ENCODE results near the gene CIT. TPM values are rescaled to one million over a fixed set of nuclear protein-coding genes. Genes with fewer than 3 reads are reported as not detected.
"Not testable (repeated sequence)": the region's sequence is repeated elsewhere in the genome, so short reads cannot be mapped to it uniquely, and the experiment has no call there.

CIT gene
- polyA plus RNA-seq, 4 donors = 16.1 to 21.9 (median 19.4) TPM

GRCh38 chr12:119710374-119710964 is 166.7 kb downstream of the CIT start:
- peak in 1 of 4 donors; percentile 40 for DNase-seq (ENCODE audit: low read depth in 4 of 4, low spot score in 2 of 4)

- not testable (repeated sequence) for DNase-seq (ENCODE audit: low read depth in 4 of 4, low spot score in 2 of 4)
Observed at GRCh38 chr12:119706427-119706826, 170.7 kb downstream of the CIT start.

GRCh38 chr12:119705182-119705581 is 171.9 kb downstream of the CIT start:
- no peak for DNase-seq (ENCODE audit: low read depth in 4 of 4, low spot score in 2 of 4)

GRCh38 chr12:119704065-119704747 is 172.9 kb downstream of the CIT start:
- DNase-seq (ENCODE audit: low read depth in 4 of 4, low spot score in 2 of 4) = no peak

- no peak for DNase-seq (ENCODE audit: low read depth in 4 of 4, low spot score in 2 of 4)
Observed at GRCh38 chr12:119700078-119700477, 177.0 kb downstream of the CIT start.

- DNase-seq (ENCODE audit: low read depth in 4 of 4, low spot score in 2 of 4) = no peak
Observed at GRCh38 chr12:119699199-119699760, 177.8 kb downstream of the CIT start.

GRCh38 chr12:119696943-119697342 is 180.2 kb downstream of the CIT start:
- DNase-seq (ENCODE audit: low read depth in 4 of 4, low spot score in 2 of 4) = no peak

GRCh38 chr12:119695034-119695433 is 182.1 kb downstream of the CIT start:
- no peak for DNase-seq (ENCODE audit: low read depth in 4 of 4, low spot score in 2 of 4)

GRCh38 chr12:119694111-119694510 is 183.0 kb downstream of the CIT start:
- DNase-seq (ENCODE audit: low read depth in 4 of 4, low spot score in 2 of 4) = no peak

GRCh38 chr12:119693511-119693910 is 183.6 kb downstream of the CIT start:
- no peak for DNase-seq (ENCODE audit: low read depth in 4 of 4, low spot score in 2 of 4)

- no peak for DNase-seq (ENCODE audit: low read depth in 4 of 4, low spot score in 2 of 4)
Observed at GRCh38 chr12:119692997-119693396, 184.1 kb downstream of the CIT start.

- no peak for DNase-seq (ENCODE audit: low read depth in 4 of 4, low spot score in 2 of 4)
Observed at GRCh38 chr12:119692410-119692809, 184.7 kb downstream of the CIT start.

- no peak for DNase-seq (ENCODE audit: low read depth in 4 of 4, low spot score in 2 of 4)
Observed at GRCh38 chr12:119691202-119691810, 185.8 kb downstream of the CIT start.

- no peak for DNase-seq (ENCODE audit: low read depth in 4 of 4, low spot score in 2 of 4)
Observed at GRCh38 chr12:119689935-119690500, 187.1 kb downstream of the CIT start.

- DNase-seq (ENCODE audit: low read depth in 4 of 4, low spot score in 2 of 4) = no peak
Observed at GRCh38 chr12:119687879-119688278, 189.2 kb downstream of the CIT start.

- no peak for DNase-seq (ENCODE audit: low read depth in 4 of 4, low spot score in 2 of 4)
Observed at GRCh38 chr12:119687406-119687805, 189.7 kb downstream of the CIT start.

GRCh38 chr12:119686776-119687175 is 190.3 kb downstream of the CIT start:
- DNase-seq (ENCODE audit: low read depth in 4 of 4, low spot score in 2 of 4) = no peak

- DNase-seq (ENCODE audit: low read depth in 4 of 4, low spot score in 2 of 4) = no peak
Observed at GRCh38 chr12:119686355-119686754, 190.8 kb downstream of the CIT start.

GRCh38 chr12:119685375-119685774 is 191.7 kb downstream of the CIT start:
- DNase-seq (ENCODE audit: low read depth in 4 of 4, low spot score in 2 of 4) = no peak

- DNase-seq (ENCODE audit: low read depth in 4 of 4, low spot score in 2 of 4) = no peak
Observed at GRCh38 chr12:119684711-119685369, 192.3 kb downstream of the CIT start.

- DNase-seq (ENCODE audit: low read depth in 4 of 4, low spot score in 2 of 4) = no peak
Observed at GRCh38 chr12:119683816-119684215, 193.3 kb downstream of the CIT start.
